OCI-M1 (cell line): Measurements from ENCODE around the gene ADGRG1.

Source experiments
- DNase-seq: peaks from one replicate; lab custom pipeline; 2025; lab: John Stamatoyannopoulos, UW

ADGRG1 gene

DNA sequence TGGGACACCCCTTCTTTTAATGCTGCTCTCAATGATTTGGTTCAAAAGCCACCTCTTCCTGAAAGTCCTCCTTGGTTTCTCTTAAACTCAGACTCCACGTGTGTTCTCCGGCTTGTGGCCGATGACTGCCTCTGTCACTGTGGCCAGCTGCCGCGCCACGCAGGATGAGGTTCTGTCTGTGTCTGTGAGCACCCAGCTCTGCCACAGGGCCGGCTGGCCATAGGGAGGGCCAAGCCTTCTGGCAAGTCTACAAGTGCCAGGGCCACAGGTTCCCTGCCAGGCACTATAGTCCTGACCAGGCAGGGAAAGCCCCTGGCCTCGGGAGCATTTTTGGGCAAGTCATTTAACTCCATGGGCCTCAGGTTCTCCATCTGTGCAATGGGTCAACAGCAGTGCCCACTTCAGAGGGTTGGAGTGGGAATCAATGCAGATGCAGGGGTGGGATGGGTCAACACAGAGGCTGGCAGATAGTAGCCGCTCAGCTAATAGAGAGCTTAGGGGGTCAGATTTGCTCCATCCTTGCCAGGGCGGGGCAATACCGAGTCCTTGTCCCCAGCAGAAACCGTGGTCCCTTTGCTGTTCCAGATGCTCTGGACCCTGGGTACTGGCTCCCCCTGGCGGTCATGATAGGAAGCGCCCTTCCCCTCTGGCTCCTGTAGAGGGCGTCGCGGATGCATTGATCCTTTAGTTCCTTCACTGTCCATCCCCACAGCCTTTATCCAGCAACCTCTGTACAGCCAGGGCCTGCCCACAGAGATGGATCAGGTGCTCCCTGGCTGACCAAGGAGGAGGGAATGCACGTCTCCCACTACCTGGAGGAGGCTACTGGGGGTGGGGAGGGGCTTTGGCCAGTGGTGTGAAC is 20.4 kb downstream of the ADGRG1 start:
- peak; percentile 89 for DNase-seq

DNA sequence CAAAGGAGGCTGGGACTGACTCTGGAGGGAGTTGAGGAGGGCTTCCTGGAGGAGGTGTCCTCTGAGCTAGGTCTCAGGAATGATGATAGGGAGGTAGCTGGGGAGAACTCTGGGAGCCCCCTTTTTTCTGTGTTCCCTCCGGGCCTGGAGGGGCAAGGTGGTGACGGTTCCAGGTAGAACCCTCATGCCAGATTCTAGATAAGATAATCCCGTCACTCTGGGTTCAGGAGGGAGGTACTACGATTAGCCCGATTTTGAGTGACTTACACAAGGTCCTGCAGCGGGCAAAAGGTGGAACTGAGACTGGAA is 21.0 kb downstream of the ADGRG1 start:
- no peak for DNase-seq

DNA sequence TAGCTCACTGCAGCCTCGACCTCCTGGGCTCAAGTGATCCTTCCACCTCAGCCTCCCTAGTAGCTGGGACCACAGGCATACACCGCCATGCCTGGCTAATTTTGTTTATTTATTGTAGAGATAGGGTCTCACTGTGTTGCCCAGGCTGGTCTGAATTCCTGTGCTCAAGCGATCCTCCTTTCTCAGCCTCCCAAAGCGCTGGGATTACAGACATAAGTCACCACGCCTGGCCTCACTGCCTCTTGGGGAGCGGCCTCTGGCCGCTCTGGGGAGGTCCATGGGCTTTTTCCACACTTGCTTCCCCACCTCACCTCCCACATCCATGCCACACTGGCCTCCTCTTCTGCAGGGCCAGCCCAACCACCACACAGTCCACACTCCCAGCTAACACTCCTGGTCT is 21.4 kb downstream of the ADGRG1 start:
- DNase-seq = no peak

GRCh38 chr16:57651344-57652333 is 23.2 kb downstream of the ADGRG1 start:
- peak; percentile 7 for DNase-seq

DNA sequence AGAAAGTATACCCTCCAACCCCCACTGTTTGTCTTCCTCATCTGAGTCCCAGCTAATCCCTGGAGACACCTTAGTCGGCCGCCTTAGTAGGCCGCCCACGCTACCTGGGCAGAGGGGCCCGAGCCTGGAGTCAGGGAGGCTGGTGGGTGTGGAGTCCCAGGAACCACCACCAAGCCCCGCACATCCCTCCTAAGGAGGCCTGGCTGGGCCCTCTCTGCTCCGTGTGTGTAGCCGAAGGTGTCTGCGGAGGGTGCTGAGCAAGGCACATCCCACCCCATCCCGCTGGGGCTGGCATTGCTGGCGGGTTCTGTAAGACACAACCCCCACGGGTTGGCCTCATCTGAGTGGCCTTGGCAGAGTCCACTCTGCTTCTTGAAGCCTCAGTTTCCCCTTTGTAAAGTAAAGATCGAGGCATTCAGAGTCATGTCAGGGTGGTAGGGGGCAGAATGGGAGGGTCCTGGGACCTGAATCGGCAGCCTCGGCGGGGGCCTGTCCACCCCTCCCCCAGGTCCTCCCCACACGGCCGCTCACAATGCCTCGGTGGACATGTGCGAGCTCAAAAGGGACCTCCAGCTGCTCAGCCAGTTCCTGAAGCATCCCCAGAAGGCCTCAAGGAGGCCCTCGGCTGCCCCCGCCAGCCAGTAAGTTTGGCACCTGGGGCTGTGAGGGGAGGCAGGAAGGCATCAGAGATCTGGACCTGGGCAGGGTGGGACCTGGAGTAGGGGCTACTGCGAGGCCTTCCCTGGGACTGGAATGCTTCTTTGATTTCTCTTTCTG is 24.5 kb downstream of the ADGRG1 start:
- DNase-seq = no peak

- no peak for DNase-seq
Measured at GRCh38 chr16:57653936-57654335, 25.5 kb downstream of the ADGRG1 start.

DNA sequence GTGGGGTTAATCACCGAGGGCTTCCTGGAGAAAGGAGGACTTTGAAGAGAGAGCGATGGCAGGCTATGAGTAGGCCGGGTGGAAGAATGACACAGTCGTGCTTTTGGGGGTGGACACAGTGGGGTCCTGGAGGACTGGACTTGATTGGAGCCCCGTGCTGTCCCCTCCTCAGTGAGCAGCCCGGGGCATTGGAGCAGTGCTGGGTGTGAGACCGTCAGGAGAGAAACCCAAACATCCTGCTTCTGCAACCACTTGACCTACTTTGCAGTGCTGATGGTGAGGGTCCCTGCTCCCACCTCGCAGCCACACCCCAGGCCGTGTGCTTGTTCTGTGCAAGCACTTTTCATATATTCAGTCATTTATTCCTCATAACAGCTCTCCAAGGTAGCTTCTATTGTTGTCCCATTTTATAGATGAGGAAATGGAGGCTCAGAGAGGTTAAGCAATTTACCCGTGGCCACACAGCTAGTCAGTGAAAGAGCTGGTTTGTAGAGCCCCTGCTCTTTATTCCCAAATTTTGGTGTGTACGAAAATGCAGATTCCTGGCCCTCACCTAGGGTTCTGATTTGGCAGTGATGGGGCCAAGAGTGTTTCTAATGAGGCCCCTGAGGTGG is 28.0 kb downstream of the ADGRG1 start:
- DNase-seq = no peak

GRCh38 chr16:57657228-57657627 is 28.8 kb downstream of the ADGRG1 start:
- DNase-seq = no peak

DNA sequence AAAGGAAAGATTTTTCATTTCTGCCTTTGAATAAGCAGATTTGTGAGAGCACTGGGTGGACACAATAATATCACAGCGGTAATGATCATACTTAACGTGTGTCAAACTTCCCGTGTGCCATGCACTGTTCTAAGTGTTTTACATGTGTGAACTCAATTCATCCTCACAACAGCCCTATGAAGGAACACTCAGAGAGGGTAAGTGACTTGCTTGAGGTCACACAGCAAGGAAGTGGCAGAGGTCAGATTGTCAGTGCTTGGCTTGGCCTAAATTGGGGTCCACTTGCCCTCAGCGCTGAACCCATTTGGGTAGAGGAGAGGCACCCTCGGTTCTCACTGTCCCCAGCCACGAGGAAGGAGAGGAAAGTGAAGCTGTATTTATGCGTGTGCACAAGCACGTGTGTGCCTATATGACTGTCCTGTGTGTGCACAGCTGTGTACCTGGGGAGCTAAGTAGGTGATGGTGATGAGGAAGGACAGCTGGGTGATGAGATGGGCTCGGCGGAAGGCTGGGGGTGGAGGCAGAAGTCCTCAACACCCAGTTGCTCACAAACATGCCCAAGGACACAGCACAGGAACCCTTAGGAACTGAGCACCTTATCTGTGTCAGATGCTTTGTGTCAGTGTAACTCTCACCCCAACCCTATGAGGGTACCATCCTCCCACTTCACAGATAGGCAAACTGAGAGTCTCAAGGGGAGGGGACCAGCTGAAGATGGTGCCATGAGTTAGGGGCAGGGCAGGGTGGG is 29.9 kb downstream of the ADGRG1 start:
- DNase-seq = no peak

DNA sequence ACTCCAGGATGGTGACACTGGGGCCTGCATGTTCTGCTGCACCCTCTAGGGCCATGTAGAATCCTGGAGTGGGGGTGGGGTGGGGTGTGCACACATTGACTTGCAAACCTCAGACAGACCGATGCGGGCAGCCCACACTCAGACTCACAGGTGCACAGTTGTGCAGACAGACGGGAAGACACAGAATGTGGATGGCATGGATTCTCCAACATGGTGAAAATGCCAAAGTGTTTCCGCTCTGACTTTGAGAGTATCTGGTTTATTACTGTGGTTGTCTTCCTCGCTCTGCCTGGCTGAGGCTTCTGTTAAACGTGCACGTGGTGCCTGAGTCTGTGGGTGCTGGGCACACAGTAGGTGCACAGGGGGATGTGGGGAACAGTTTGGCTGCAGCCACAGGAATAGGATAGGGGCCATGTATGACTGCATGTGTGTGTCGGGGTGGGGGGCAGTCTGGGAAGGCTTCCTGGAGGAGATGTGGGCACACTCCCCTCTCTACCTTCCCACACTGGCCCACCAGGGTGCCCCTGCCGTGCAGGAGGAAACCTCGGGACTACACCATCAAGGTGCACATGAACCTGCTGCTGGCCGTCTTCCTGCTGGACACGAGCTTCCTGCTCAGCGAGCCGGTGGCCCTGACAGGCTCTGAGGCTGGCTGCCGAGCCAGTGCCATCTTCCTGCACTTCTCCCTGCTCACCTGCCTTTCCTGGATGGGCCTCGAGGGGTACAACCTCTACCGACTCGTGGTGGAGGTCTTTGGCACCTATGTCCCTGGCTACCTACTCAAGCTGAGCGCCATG is 30.6 kb downstream of the ADGRG1 start:
- DNase-seq = no peak

DNA sequence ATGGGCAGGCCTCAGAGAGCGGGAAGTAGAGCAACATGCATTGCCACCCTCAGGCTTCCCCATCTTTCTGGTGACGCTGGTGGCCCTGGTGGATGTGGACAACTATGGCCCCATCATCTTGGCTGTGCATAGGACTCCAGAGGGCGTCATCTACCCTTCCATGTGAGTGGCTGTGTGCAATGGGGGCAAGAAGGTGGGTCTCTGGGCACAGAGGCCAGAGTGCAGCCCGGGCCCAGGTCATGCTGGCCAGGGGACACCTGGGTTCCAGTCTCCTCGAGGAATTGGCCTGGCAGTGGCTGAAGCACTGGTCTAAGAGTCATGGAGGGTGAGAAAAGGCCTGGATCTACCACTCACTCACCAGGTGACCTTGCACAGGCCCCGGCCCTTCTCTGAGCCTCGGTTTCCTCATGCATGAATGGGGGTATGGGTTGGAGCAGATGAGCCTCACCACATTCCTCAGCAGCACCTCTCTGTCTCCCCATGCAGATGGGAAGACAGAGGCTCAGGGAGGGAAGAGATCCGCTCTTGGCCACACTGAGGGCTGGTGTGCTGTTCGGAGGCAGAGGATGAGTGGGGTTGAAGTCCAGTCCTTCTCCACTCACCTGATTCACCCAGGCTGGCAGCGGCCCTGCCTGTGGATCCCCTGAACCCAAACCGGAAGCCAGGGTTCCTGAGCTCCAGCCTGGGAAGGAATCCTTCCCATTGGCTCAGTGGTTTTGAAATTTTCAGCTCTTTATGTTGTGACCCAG is 32.5 kb downstream of the ADGRG1 start:
- peak; percentile 8 for DNase-seq

DNA sequence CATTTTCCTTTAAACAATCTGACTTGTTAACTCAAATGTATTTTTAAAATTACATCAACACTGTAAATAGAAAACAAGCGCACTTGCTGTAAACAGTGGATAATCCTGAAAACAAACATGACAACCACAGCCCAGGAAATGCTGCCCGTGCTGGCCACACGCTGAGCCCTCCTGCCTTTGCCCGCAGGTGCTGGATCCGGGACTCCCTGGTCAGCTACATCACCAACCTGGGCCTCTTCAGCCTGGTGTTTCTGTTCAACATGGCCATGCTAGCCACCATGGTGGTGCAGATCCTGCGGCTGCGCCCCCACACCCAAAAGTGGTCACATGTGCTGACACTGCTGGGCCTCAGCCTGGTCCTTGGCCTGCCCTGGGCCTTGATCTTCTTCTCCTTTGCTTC is 33.1 kb downstream of the ADGRG1 start:
- no peak for DNase-seq

DNA sequence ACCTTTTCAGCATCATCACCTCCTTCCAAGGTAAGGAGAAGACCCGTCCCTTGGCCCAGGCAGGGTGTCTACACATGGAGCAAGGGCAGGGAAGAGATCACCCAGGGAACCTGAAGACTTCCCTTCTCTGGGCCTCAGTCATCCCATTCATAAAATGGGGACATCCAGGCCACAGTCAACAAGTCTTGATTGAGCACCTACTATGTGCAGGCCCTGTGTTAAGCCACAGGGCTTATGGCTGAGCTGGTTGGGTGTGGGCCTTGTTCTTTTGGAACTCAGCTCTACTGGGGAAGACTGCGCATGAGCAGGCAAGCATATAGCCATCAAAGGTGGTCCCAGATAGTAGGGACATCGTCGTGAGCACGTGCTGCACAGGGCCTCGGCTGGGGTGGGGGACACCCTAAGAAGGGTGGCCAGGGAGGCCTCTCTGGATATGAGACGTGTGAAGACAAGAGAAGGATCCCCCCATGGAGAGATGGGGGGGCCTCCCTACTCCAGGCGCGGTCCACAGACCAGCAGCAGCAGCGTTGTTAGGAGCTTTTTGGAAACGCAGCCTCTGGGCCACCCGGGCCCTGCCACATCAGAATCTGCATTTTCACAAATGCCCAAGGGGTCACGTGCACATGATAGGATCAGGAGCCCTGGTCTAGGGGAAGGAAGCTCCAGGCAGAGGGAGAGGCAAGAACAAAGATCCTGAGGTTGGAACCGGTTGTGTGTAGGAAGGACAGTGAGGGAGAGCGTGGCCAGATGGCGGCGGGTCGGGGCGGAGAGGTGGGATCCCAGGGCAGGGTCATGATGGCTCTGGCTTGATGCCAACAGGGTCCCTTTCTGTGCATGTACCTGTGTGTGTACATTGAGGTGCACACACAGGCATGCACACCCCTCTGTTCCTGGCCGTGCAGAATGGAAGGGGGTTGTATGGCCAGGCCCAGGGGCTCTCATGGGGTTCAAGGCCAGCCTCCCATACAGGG is 33.8 kb downstream of the ADGRG1 start:
- no peak for DNase-seq

DNA sequence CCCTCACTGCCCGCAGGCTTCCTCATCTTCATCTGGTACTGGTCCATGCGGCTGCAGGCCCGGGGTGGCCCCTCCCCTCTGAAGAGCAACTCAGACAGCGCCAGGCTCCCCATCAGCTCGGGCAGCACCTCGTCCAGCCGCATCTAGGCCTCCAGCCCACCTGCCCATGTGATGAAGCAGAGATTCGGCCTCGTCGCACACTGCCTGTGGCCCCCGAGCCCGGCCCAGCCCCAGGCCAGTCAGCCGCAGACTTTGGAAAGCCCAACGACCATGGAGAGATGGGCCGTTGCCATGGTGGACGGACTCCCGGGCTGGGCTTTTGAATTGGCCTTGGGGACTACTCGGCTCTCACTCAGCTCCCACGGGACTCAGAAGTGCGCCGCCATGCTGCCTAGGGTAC is 35.0 kb downstream of the ADGRG1 start:
- no peak for DNase-seq

- DNase-seq = no peak
Measured at GRCh38 chr16:57663917-57664661, 35.7 kb downstream of the ADGRG1 start.

GRCh38 chr16:57664662-57665025 is 36.2 kb downstream of the ADGRG1 start:
- no peak for DNase-seq

DNA sequence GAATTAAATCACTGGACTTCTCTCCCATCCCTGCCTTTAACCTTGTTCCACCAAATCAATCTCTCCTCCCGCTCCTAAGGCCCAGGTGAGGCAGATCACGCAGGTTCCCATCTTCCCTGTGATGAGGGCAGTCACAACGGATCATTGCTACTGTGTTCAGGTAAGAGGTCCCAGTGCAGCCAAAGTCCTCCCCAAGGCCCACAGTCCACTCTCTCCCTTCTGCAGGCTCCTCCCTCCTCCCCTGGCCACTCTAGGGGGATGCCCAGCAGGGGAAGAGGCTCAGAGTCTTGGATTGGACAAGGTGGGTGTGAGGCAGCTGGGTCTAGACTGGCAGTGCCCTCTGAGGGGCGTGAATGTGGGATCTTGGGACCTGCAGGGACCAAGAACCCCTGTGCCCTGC is 37.1 kb downstream of the ADGRG1 start:
- DNase-seq = no peak
